BJ (cell line): Measurements from ENCODE around the gene SANBR. TPM values are rescaled to one million over a fixed set of nuclear protein-coding genes. Genes with fewer than 3 reads are reported as not detected.
"Not testable (repeated sequence)": the region's sequence is repeated elsewhere in the genome, so short reads cannot be mapped to it uniquely, and the experiment has no call there.

Experiments
- CTCF ChIA-PET: fragments of 350-600 bp; formaldehyde crosslinking; extraction: SDS; loops from one replicate; lab custom pipeline; 2021; ENCODE audit warnings: antibody characterized with exemption, inconsistent platforms; lab: Yijun Ruan, JAX
- POLR2A ChIA-PET: fragments of 300-600 bp; sonication (Branson Sonifier 250); formaldehyde crosslinking; extraction: SDS; loops from one replicate; lab custom pipeline; 2021; ENCODE audit warnings: antibody characterized with exemption; lab: Charles Lee
- DNase-seq: peaks from one replicate; pipeline ENCODE4 v3.0.0-alpha.2; 2011; ENCODE audit warnings: low read depth
- H3K27me3 ChIP-seq: 2 replicates; pipeline ENCODE4 v1.6.0; 2011; ENCODE audit warnings: low read length; ENCODE audit not compliant: control insufficient read depth, insufficient read depth
- H3K36me3 ChIP-seq: 2 replicates; pipeline ENCODE4 v1.5.1; 2011; ENCODE audit warnings: low read length; ENCODE audit not compliant: control insufficient read depth, insufficient read depth
- H3K4me3 ChIP-seq: 2 replicates; pipeline ENCODE4 v1.5.1; 2011; ENCODE audit warnings: low read depth, mild to moderate bottlenecking, control low read depth, low read length
- CTCF ChIP-seq: IDR thresholded peaks from 2 replicates; pipeline ENCODE4 v1.5.1; 2011; ENCODE audit warnings: low read depth, mild to moderate bottlenecking, control low read depth, inconsistent platforms, low read length, moderate library complexity; ENCODE audit not compliant: insufficient read depth
- polyA plus RNA-seq: library from polyadenylated mRNA; depleted of rRNA; stranded (reverse); fragments of >200 nt; gene quantifications from 2 replicates; pipeline ENCODE4 v1.2.3, GENCODE V29; 2011

The SANBR gene
- polyA plus RNA-seq, 1 experiment = 2.8 TPM

GRCh38 chr2:61029533-61029932 is 36.1 kb upstream of the SANBR start:
- Histone ChIP-seq H3K4me3 (no peak overlapping the region), H3K27me3 (no peaks in the 10 kb centered on the region), H3K36me3 (peaks cover 5% of the 10 kb centered on the region; the same call in 1 of the 2 replicates)
- DNase-seq = no peak
- CTCF ChIA-PET = interaction anchor here (0.7 kb wide), 1 partner anchor 9 kb away, joined by 3 read pairs; no protein-coding TSS in a partner anchor
- POLR2A ChIA-PET = interaction anchor here (0.6 kb wide), 1 partner anchor 36 kb away, joined by 4 read pairs; the partner anchor contains the start of gene SANBR
- TF ChIP-seq CTCF = no peak

- not testable (repeated sequence) for H3K36me3 ChIP-seq
These were observed 31.1 kb upstream of the SANBR start for GRCh38 chr2:61034592-61034991.

GRCh38 chr2:61036643-61037042 is 29.0 kb upstream of the SANBR start:
- POLR2A ChIA-PET, H3K27me3 ChIP-seq, CTCF ChIA-PET: not testable (repeated sequence)

More at GRCh38 chr2:61034592-61034991, 31.1 kb upstream of the SANBR start:
- H3K27me3 ChIP-seq, DNase-seq, CTCF ChIA-PET, POLR2A ChIA-PET, H3K4me3 ChIP-seq: not testable (repeated sequence)

GRCh38 chr2:61042807-61043206 is 22.9 kb upstream of the SANBR start:
- Histone ChIP-seq H3K36me3 (0 out of 2 replicates have a peak, but pooled peaks cover 2% of the 10 kb centered on the region), H3K4me3 (no peak overlapping the region), H3K27me3 (no peaks in the 10 kb centered on the region)
- DNase-seq = no peak
- POLR2A ChIA-PET = no interaction called here
- CTCF ChIA-PET = no interaction called here
- no peak for TF ChIP-seq CTCF

More at GRCh38 chr2:61036643-61037042, 29.0 kb upstream of the SANBR start:
- not testable (repeated sequence) for H3K36me3 ChIP-seq, H3K4me3 ChIP-seq, DNase-seq

- H3K4me3 ChIP-seq = no peak overlapping the region
- H3K36me3 ChIP-seq = peaks cover 4% of the 10 kb centered on the region; the same call in 1 of the 2 replicates
- DNase-seq = no peak
- TF ChIP-seq CTCF = no peak
- POLR2A ChIA-PET = no interaction called here
- no peaks in the 10 kb centered on the region for H3K27me3 ChIP-seq
- CTCF ChIA-PET = no interaction called here
These were observed 21.0 kb upstream of the SANBR start for GRCh38 chr2:61044636-61045035.

- Histone ChIP-seq H3K27me3 (no peaks in the 10 kb centered on the region), H3K36me3 (peaks cover 4% of the 10 kb centered on the region; the same call in 1 of the 2 replicates), H3K4me3 (no peak overlapping the region)
- no peak for TF ChIP-seq CTCF
- no peak for DNase-seq
- CTCF ChIA-PET = no interaction called here
- POLR2A ChIA-PET = no interaction called here
These were observed 20.4 kb upstream of the SANBR start for GRCh38 chr2:61045226-61045625.
